ENCODE measurements around the gene OR13C2. TPM values are rescaled to one million over a fixed set of nuclear protein-coding genes. Genes with fewer than 3 reads are reported as not detected.
"Not testable (repeated sequence)": the region's sequence is repeated elsewhere in the genome, so short reads cannot be mapped to it uniquely, and the experiment has no call there.

The OR13C2 gene
- polyA plus RNA-seq, 1 donor, result not detected

DNA sequence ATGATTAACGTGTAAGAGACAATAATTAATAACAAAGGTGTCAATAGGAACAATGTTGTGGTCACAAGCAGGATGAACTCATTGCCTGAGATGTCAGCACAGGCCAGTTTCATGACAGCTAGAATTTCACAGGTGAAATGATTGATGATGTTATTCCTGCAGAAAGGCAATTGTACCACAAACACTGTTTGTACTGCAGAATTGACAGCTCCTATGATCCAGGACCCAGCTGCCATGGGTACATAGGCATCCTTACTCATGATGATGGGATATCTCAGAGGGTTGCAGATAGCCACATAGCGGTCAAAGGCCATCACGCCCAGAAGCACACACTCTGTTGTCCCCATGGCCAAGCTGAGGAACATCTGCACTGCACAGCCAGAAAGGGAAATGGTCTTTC, 6.7 kb downstream of the OR13C2 start:
- not testable (repeated sequence) for H3K9me3 ChIP-seq (ENCODE audit: control insufficient read depth, low read depth, low read length); H3K4me3 ChIP-seq (ENCODE audit: low read length); H3K27ac ChIP-seq (ENCODE audit: low read length); DNase-seq; H3K27me3 ChIP-seq (ENCODE audit: control insufficient read depth, insufficient read depth, low read length); H3K4me1 ChIP-seq (ENCODE audit: control insufficient read depth, insufficient read depth, low read length); H3K36me3 ChIP-seq (ENCODE audit: control insufficient read depth, insufficient read depth, low read length)
- WGBS (ENCODE audit: insufficient coverage, low lambda C conversion rate), result 50% methylated on average over 1 of the region's 3 CpGs

DNA sequence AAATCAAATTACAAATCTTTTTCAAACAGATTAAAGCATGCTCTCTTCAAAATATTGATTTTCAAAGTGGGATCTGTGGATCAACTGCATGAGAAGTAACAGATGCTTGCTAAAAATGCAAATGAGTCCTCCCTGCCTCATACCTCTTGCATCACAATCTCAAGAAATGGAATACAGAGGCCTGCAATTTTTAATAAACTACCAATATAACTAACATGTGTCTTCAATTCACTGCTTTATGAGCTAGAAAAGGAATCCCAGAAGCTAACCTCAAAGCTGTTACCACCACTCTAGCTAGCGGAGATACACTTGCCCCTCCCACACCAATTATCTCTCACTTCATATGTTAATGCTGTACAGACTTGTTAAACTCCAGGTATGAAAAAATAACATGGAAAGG, 15.8 kb downstream of the OR13C2 start:
- no peak overlapping the region for H3K4me3 ChIP-seq (ENCODE audit: low read length)
- no peak for DNase-seq
- no CpG with 5 or more reads among the region's 1 CpG for WGBS (ENCODE audit: insufficient coverage, low lambda C conversion rate)
- no peaks in the 10 kb centered on the region for H3K36me3 ChIP-seq (ENCODE audit: control insufficient read depth, insufficient read depth, low read length)
- H3K27me3 ChIP-seq (ENCODE audit: control insufficient read depth, insufficient read depth, low read length), result no peaks in the 10 kb centered on the region
- no peak overlapping the region for H3K27ac ChIP-seq (ENCODE audit: low read length)
- no peaks in the 10 kb centered on the region for H3K9me3 ChIP-seq (ENCODE audit: control insufficient read depth, low read depth, low read length)
- no peaks in the 10 kb centered on the region for H3K4me1 ChIP-seq (ENCODE audit: control insufficient read depth, insufficient read depth, low read length)

DNA sequence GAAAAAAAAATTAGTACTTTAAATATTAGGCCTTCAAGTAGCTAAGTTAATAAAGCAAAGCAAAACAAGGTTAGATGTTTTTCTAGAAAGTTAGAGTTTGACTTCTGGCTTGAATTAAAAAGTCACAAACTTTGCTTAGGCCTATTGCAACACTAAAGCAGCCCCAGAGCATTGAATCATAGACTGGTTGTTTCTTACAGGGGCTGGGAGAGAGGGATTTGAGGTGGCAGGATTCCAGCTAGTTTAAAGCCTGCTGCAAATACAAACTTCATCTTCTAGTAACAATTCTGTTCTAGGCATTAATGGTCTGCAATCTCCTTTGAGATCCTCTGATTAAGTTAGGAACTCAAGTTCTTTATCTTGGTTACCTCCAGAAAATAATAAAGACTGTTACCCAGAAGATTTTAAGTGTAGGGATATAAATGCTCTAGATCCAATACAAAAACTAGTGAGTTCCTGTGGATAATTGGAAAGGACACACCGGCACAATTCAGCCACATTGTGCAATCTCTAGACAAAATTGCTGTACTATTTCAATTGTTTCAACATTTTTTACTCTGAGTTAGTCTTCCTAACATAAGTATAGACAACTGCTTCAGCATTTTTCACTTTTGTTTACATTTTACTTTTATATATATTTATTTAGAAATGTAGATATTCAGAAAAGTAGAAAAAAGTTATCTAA, 18.8 kb downstream of the OR13C2 start:
- no peak overlapping the region for H3K4me3 ChIP-seq (ENCODE audit: low read length)
- H3K9me3 ChIP-seq (ENCODE audit: control insufficient read depth, low read depth, low read length), result no peaks in the 10 kb centered on the region
- no peaks in the 10 kb centered on the region for H3K36me3 ChIP-seq (ENCODE audit: control insufficient read depth, insufficient read depth, low read length)
- DNase-seq, result no peak
- H3K27me3 ChIP-seq (ENCODE audit: control insufficient read depth, insufficient read depth, low read length), result no peaks in the 10 kb centered on the region
- WGBS (ENCODE audit: insufficient coverage, low lambda C conversion rate), result 100% methylated on average over 1 of the region's 1 CpG
- H3K27ac ChIP-seq (ENCODE audit: low read length), result no peak overlapping the region
- H3K4me1 ChIP-seq (ENCODE audit: control insufficient read depth, insufficient read depth, low read length), result no peaks in the 10 kb centered on the region

DNA sequence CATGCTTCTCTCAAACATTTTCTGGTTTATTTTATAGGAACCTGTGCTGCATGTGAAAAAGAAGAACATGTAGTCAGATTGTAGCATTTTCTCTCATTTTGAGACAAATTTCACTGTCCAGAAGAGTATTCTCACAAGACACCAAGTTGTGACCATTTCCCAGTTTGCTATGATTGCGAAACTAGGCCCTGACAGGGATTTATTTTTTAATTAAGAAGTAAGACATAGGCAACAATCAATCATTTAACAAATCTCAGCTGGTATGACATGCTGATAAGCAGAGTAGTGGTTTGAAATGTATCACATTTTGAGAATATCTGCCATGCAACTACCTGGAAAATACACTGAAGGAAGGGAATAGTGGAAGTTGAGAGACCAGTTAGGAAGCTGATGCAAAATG, 24.9 kb downstream of the OR13C2 start:
- Histone ChIP-seq H3K4me1 (ENCODE audit: control insufficient read depth, insufficient read depth, low read length) (no peaks in the 10 kb centered on the region), H3K27me3 (ENCODE audit: control insufficient read depth, insufficient read depth, low read length) (no peaks in the 10 kb centered on the region), H3K27ac (ENCODE audit: low read length) (no peak overlapping the region), H3K4me3 (ENCODE audit: low read length) (no peak overlapping the region), H3K36me3 (ENCODE audit: control insufficient read depth, insufficient read depth, low read length) (no peaks in the 10 kb centered on the region), H3K9me3 (ENCODE audit: control insufficient read depth, low read depth, low read length) (no peaks in the 10 kb centered on the region)
- DNase-seq, result no peak
- WGBS (ENCODE audit: insufficient coverage, low lambda C conversion rate), result 60% methylated on average over 1 of the region's 1 CpG

DNA sequence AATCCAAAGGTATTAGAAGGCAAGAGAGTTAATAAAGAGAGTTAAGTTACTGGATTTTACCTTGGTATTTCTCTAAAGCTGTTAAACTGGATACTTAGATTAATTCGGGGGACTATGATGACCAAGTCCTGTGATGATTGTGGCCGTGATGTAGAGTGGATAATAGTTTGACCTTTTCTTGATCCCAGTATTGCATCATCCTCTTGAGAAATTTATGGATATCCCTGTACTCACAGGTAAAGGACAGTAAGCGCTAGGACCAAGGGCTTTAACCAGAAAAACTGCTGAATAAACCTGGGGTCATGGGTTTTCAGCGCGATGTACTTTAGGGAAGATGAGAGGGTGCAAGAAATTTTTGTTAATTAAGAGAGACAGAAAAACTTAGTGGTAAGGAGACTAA, 28.2 kb downstream of the OR13C2 start:
- no peaks in the 10 kb centered on the region for H3K9me3 ChIP-seq (ENCODE audit: control insufficient read depth, low read depth, low read length)
- no peaks in the 10 kb centered on the region for H3K4me1 ChIP-seq (ENCODE audit: control insufficient read depth, insufficient read depth, low read length)
- H3K27ac ChIP-seq (ENCODE audit: low read length), result no peak overlapping the region
- no peak for DNase-seq
- no peaks in the 10 kb centered on the region for H3K36me3 ChIP-seq (ENCODE audit: control insufficient read depth, insufficient read depth, low read length)
- no peak overlapping the region for H3K4me3 ChIP-seq (ENCODE audit: low read length)
- 100% methylated on average over 2 of the region's 5 CpGs for WGBS (ENCODE audit: insufficient coverage, low lambda C conversion rate)
- H3K27me3 ChIP-seq (ENCODE audit: control insufficient read depth, insufficient read depth, low read length), result no peaks in the 10 kb centered on the region

DNA sequence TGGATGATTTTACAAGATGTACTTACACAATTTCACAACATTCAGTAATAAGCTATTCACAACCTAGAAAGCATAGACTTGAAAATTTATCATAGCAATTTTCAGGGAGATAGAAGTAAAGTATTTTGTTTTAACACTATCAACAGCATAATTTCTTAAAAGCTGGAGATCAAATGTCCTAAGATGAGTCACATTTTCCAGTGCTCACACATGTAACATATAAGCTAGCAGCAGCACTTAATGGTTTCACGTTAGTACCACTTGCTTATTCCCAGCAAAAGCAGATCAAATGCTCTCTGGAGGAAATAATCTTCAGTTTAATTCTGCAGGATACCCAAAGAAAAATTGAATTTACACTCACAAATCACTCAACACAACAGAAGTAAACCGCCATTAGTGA, 30.0 kb downstream of the OR13C2 start:
- no peak overlapping the region for H3K4me3 ChIP-seq (ENCODE audit: low read length)
- H3K36me3 ChIP-seq (ENCODE audit: control insufficient read depth, insufficient read depth, low read length), result no peaks in the 10 kb centered on the region
- WGBS (ENCODE audit: insufficient coverage, low lambda C conversion rate), result no CpG with 5 or more reads among the region's 2 CpGs
- H3K27ac ChIP-seq (ENCODE audit: low read length), result no peak overlapping the region
- no peaks in the 10 kb centered on the region for H3K4me1 ChIP-seq (ENCODE audit: control insufficient read depth, insufficient read depth, low read length)
- no peaks in the 10 kb centered on the region for H3K27me3 ChIP-seq (ENCODE audit: control insufficient read depth, insufficient read depth, low read length)
- H3K9me3 ChIP-seq (ENCODE audit: control insufficient read depth, low read depth, low read length), result no peaks in the 10 kb centered on the region
- DNase-seq, result no peak

DNA sequence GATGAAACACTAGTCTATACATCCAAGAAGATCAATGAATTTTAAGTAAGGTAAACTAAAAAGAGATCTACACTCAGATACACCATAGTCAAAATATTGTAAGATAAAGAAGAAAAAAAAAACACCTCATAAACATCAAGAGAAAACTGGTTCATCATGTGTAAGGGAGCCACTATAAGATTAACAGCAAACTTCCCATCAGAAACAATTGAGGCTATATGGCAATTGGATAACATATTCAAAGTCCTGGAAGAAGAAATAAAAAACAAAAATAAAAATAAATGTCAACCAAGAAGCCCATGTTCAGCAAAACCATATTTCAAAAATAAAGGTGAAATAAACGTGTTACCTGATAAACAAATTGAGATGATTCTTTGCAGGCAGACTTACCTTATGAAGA, 32.8 kb downstream of the OR13C2 start:
- 86% methylated on average over 1 of the region's 1 CpG for WGBS (ENCODE audit: insufficient coverage, low lambda C conversion rate)
- H3K36me3 ChIP-seq (ENCODE audit: control insufficient read depth, insufficient read depth, low read length), result no peaks in the 10 kb centered on the region
- H3K27ac ChIP-seq (ENCODE audit: low read length), result no peak overlapping the region
- H3K4me1 ChIP-seq (ENCODE audit: control insufficient read depth, insufficient read depth, low read length), result no peaks in the 10 kb centered on the region
- DNase-seq, result no peak
- no peaks in the 10 kb centered on the region for H3K27me3 ChIP-seq (ENCODE audit: control insufficient read depth, insufficient read depth, low read length)
- H3K4me3 ChIP-seq (ENCODE audit: low read length), result no peak overlapping the region
- no peaks in the 10 kb centered on the region for H3K9me3 ChIP-seq (ENCODE audit: control insufficient read depth, low read depth, low read length)

DNA sequence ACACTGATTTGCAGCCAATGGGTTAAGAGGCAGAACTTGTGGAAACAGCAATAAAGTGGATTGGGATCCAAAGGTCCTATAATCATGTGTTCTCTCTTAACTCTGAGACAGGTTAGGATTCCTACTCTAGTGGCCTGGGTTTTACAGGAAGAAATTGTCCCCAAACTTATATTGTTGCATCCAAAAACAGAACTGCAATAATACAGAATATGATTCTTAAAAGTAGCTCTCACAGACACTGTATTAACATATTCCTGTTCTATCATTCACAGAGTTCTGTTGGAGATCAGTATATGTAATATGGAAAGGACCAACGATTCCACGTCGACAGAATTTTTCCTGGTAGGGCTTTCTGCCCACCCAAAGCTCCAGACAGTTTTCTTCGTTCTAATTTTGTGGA, 36.6 kb downstream of the OR13C2 start, which contains the start of gene OR13C8:
Gene OR13C8, plus strand, starts transcription at position 301 of the 400 bp plus-strand sequence. Its CDS starts 0 bp downstream, at position 301.
- H3K9me3 ChIP-seq (ENCODE audit: control insufficient read depth, low read depth, low read length), result no peaks in the 10 kb centered on the region
- no peaks in the 10 kb centered on the region for H3K27me3 ChIP-seq (ENCODE audit: control insufficient read depth, insufficient read depth, low read length)
- H3K27ac ChIP-seq (ENCODE audit: low read length), result no peak within 1 kb of the TSS
- DNase-seq, result no peak
- H3K36me3 ChIP-seq (ENCODE audit: control insufficient read depth, insufficient read depth, low read length), result no peaks in the 10 kb centered on the region
- H3K4me3 ChIP-seq (ENCODE audit: low read length), result no peak within 1 kb of the TSS
- no peaks in the 10 kb centered on the region for H3K4me1 ChIP-seq (ENCODE audit: control insufficient read depth, insufficient read depth, low read length)
- 100% methylated on average over 1 of the region's 4 CpGs for WGBS (ENCODE audit: insufficient coverage, low lambda C conversion rate)

DNA sequence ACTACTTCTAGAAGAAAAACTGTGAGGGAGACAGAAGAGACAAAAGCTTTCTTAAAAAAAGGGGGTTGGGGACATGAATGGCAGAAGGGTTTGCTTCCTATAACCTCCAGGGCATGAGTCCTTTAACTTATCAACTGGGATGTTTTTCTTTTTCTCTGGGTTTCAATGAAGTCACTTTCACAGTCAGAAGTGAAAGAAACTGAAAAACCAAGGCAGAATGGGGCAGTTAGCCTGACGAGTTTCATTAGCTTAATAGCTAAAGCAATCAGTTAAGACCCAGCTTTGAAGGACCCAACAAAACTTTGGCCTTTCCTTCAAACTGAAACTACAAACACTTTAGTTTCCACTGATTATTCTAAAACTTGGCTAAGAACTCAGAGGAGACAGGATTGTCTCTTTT, 41.1 kb downstream of the OR13C2 start:
- WGBS (ENCODE audit: insufficient coverage, low lambda C conversion rate), result no CpG with 5 or more reads among the region's 1 CpG
- DNase-seq, result no peak
- H3K27me3 ChIP-seq (ENCODE audit: control insufficient read depth, insufficient read depth, low read length), result no peaks in the 10 kb centered on the region
- no peaks in the 10 kb centered on the region for H3K4me1 ChIP-seq (ENCODE audit: control insufficient read depth, insufficient read depth, low read length)
- no peaks in the 10 kb centered on the region for H3K9me3 ChIP-seq (ENCODE audit: control insufficient read depth, low read depth, low read length)
- H3K4me3 ChIP-seq (ENCODE audit: low read length), result no peak overlapping the region
- no peak overlapping the region for H3K27ac ChIP-seq (ENCODE audit: low read length)
- H3K36me3 ChIP-seq (ENCODE audit: control insufficient read depth, insufficient read depth, low read length), result no peaks in the 10 kb centered on the region

DNA sequence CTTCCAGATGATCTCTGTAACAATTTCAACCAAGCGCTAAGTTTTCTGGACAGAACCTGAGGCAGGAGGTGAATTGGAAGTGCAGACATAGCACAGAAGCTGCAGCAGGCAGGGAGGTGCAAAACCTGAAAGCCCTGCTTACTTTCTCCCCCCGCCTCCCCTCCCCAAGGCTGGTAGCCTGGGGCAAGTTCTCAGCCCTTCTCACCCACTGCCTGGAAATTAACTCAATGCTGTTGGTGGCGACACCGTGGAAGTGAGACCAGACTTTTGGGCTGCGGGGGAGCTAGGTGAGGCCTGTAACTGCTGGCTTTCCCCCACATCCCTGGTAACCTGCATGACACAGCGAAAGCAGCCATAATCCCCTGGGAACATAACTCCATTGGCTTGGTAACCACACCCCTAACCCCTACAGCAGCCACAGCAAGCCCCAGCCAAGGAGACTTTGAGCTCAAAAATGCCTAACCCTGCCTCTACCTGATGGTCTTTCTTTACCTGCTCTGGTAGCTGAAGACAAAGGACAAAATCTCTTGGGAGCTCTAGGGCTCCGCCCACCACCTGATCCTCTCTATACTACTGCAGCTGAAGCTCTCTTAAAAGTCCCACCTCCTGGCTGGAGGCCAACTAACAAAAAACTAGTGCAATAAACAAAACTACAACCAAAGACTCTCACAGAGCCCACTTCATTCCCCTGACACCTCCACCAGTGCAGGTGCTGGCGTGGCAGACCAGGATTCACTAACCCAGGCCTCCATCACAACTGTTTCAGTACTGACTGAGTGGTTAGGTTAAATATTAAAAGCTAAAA, 48.4 kb downstream of the OR13C2 start:
- no CpG with 5 or more reads among the region's 8 CpGs for WGBS (ENCODE audit: insufficient coverage, low lambda C conversion rate)
- no peak for DNase-seq
- Histone ChIP-seq H3K27ac (ENCODE audit: low read length) (no peak overlapping the region), H3K9me3 (ENCODE audit: control insufficient read depth, low read depth, low read length) (no peaks in the 10 kb centered on the region), H3K4me1 (ENCODE audit: control insufficient read depth, insufficient read depth, low read length) (no peaks in the 10 kb centered on the region), H3K36me3 (ENCODE audit: control insufficient read depth, insufficient read depth, low read length) (no peaks in the 10 kb centered on the region), H3K27me3 (ENCODE audit: control insufficient read depth, insufficient read depth, low read length) (no peaks in the 10 kb centered on the region), H3K4me3 (ENCODE audit: low read length) (no peak overlapping the region)

Data from large intestine (tissue), 3 donors.